ENCODE measurements around the gene LRP8. TPM values are rescaled to one million over a fixed set of nuclear protein-coding genes. Genes with fewer than 3 reads are reported as not detected.
A peak's percentile ranks its signal among the peaks of the same experiment; 100 is the strongest.

LRP8 gene
- total and polyA plus RNA-seq, 2 donors: 1.7 to 4.5 TPM

GRCh38 chr1:53335661-53336060 is 7.8 kb upstream of the LRP8 start:
- 94% methylated on average over 1 of the region's 1 CpG for WGBS
- H3K4me3 ChIP-seq (ENCODE audit: low read length in 2 of 2): no peak overlapping the region
- no peak overlapping the region for H3K27ac ChIP-seq (ENCODE audit: low read depth in 1 of 2, low read length in 1 of 2)
- no peaks in the 10 kb centered on the region for H3K4me1 ChIP-seq (ENCODE audit: control insufficient read depth in 2 of 2, insufficient read depth in 2 of 2, low read length in 2 of 2)
- H3K27me3 ChIP-seq (ENCODE audit: control insufficient read depth in 2 of 2, insufficient read depth in 1 of 2, low read length in 1 of 2): no peaks in the 10 kb centered on the region
- no peaks in the 10 kb centered on the region for H3K36me3 ChIP-seq (ENCODE audit: control insufficient read depth in 2 of 2, insufficient read depth in 2 of 2, low read length in 1 of 2)
- DNase-seq (ENCODE audit: low read depth in 6 of 9, low spot score in 9 of 9): no peak
- no peaks in the 10 kb centered on the region for H3K9me3 ChIP-seq (ENCODE audit: control insufficient read depth in 2 of 2, insufficient read depth in 1 of 2, low read length in 1 of 2)

GRCh38 chr1:53334781-53335180 is 6.9 kb upstream of the LRP8 start:
- no peaks in the 10 kb centered on the region for H3K36me3 ChIP-seq (ENCODE audit: control insufficient read depth in 2 of 2, insufficient read depth in 2 of 2, low read length in 1 of 2)
- H3K27ac ChIP-seq (ENCODE audit: low read depth in 1 of 2, low read length in 1 of 2): no peak overlapping the region
- WGBS: 69% methylated on average over 9 of the region's 9 CpGs
- no peaks in the 10 kb centered on the region for H3K9me3 ChIP-seq (ENCODE audit: control insufficient read depth in 2 of 2, insufficient read depth in 1 of 2, low read length in 1 of 2)
- H3K4me3 ChIP-seq (ENCODE audit: low read length in 2 of 2): no peak overlapping the region
- no peaks in the 10 kb centered on the region for H3K27me3 ChIP-seq (ENCODE audit: control insufficient read depth in 2 of 2, insufficient read depth in 1 of 2, low read length in 1 of 2)
- no peaks in the 10 kb centered on the region for H3K4me1 ChIP-seq (ENCODE audit: control insufficient read depth in 2 of 2, insufficient read depth in 2 of 2, low read length in 2 of 2)
- DNase-seq (ENCODE audit: low read depth in 6 of 9, low spot score in 9 of 9): no peak

GRCh38 chr1:53334312-53334711 is 6.4 kb upstream of the LRP8 start:
- no peaks in the 10 kb centered on the region for H3K36me3 ChIP-seq (ENCODE audit: control insufficient read depth in 2 of 2, insufficient read depth in 2 of 2, low read length in 1 of 2)
- 97% methylated on average over 2 of the region's 2 CpGs for WGBS
- H3K27me3 ChIP-seq (ENCODE audit: control insufficient read depth in 2 of 2, insufficient read depth in 1 of 2, low read length in 1 of 2): no peaks in the 10 kb centered on the region
- H3K9me3 ChIP-seq (ENCODE audit: control insufficient read depth in 2 of 2, insufficient read depth in 1 of 2, low read length in 1 of 2): no peaks in the 10 kb centered on the region
- no peak overlapping the region for H3K27ac ChIP-seq (ENCODE audit: low read depth in 1 of 2, low read length in 1 of 2)
- H3K4me1 ChIP-seq (ENCODE audit: control insufficient read depth in 2 of 2, insufficient read depth in 2 of 2, low read length in 2 of 2): no peaks in the 10 kb centered on the region
- no peak overlapping the region for H3K4me3 ChIP-seq (ENCODE audit: low read length in 2 of 2)
- DNase-seq (ENCODE audit: low read depth in 6 of 9, low spot score in 9 of 9): no peak

GRCh38 chr1:53332833-53333232 is 5.0 kb upstream of the LRP8 start:
- H3K27ac ChIP-seq (ENCODE audit: low read depth in 1 of 2, low read length in 1 of 2): no peak overlapping the region
- H3K9me3 ChIP-seq (ENCODE audit: control insufficient read depth in 2 of 2, insufficient read depth in 1 of 2, low read length in 1 of 2): no peaks in the 10 kb centered on the region
- H3K4me1 ChIP-seq (ENCODE audit: control insufficient read depth in 2 of 2, insufficient read depth in 2 of 2, low read length in 2 of 2): peaks cover 0 to 10% of the 10 kb centered on the region in 2 donors
- no peak overlapping the region for H3K4me3 ChIP-seq (ENCODE audit: low read length in 2 of 2)
- no peaks in the 10 kb centered on the region for H3K36me3 ChIP-seq (ENCODE audit: control insufficient read depth in 2 of 2, insufficient read depth in 2 of 2, low read length in 1 of 2)
- WGBS: 94% methylated on average over 3 of the region's 3 CpGs
- no peak for DNase-seq (ENCODE audit: low read depth in 6 of 9, low spot score in 9 of 9)
- H3K27me3 ChIP-seq (ENCODE audit: control insufficient read depth in 2 of 2, insufficient read depth in 1 of 2, low read length in 1 of 2): no peaks in the 10 kb centered on the region

- 95% methylated on average over 3 of the region's 3 CpGs for WGBS
- DNase-seq (ENCODE audit: low read depth in 6 of 9, low spot score in 9 of 9): no peak
Measured at GRCh38 chr1:53332186-53332564, 4.3 kb upstream of the LRP8 start.

GRCh38 chr1:53331446-53332185 is 3.7 kb upstream of the LRP8 start:
- Histone ChIP-seq H3K4me3 (ENCODE audit: low read length in 2 of 2) (no peak overlapping the region), H3K9me3 (ENCODE audit: control insufficient read depth in 2 of 2, insufficient read depth in 1 of 2, low read length in 1 of 2) (no peaks in the 10 kb centered on the region), H3K27ac (ENCODE audit: low read depth in 1 of 2, low read length in 1 of 2) (no peak overlapping the region), H3K27me3 (ENCODE audit: control insufficient read depth in 2 of 2, insufficient read depth in 1 of 2, low read length in 1 of 2) (peaks cover 0 to 7% of the 10 kb centered on the region in 2 donors), H3K36me3 (ENCODE audit: control insufficient read depth in 2 of 2, insufficient read depth in 2 of 2, low read length in 1 of 2) (no peaks in the 10 kb centered on the region), H3K4me1 (ENCODE audit: control insufficient read depth in 2 of 2, insufficient read depth in 2 of 2, low read length in 2 of 2) (peaks cover 0 to 19% of the 10 kb centered on the region in 2 donors)
- no peak for DNase-seq (ENCODE audit: low read depth in 6 of 9, low spot score in 9 of 9)
- WGBS: 98% methylated on average over 7 of the region's 7 CpGs

More at GRCh38 chr1:53332186-53332564, 4.3 kb upstream of the LRP8 start:
- H3K27me3 ChIP-seq (ENCODE audit: control insufficient read depth in 2 of 2, insufficient read depth in 1 of 2, low read length in 1 of 2): peaks cover 0 to 1% of the 10 kb centered on the region in 2 donors
- no peak overlapping the region for H3K27ac ChIP-seq (ENCODE audit: low read depth in 1 of 2, low read length in 1 of 2)
- no peak overlapping the region for H3K4me3 ChIP-seq (ENCODE audit: low read length in 2 of 2)
- H3K9me3 ChIP-seq (ENCODE audit: control insufficient read depth in 2 of 2, insufficient read depth in 1 of 2, low read length in 1 of 2): no peaks in the 10 kb centered on the region
- H3K36me3 ChIP-seq (ENCODE audit: control insufficient read depth in 2 of 2, insufficient read depth in 2 of 2, low read length in 1 of 2): no peaks in the 10 kb centered on the region
- H3K4me1 ChIP-seq (ENCODE audit: control insufficient read depth in 2 of 2, insufficient read depth in 2 of 2, low read length in 2 of 2): peaks cover 0 to 14% of the 10 kb centered on the region in 2 donors

GRCh38 chr1:53330819-53331218 is 2.9 kb upstream of the LRP8 start:
- no peak overlapping the region for H3K4me3 ChIP-seq (ENCODE audit: low read length in 2 of 2)
- peaks cover 0 to 25% of the 10 kb centered on the region in 2 donors for H3K4me1 ChIP-seq (ENCODE audit: control insufficient read depth in 2 of 2, insufficient read depth in 2 of 2, low read length in 2 of 2)
- H3K9me3 ChIP-seq (ENCODE audit: control insufficient read depth in 2 of 2, insufficient read depth in 1 of 2, low read length in 1 of 2): no peaks in the 10 kb centered on the region
- DNase-seq (ENCODE audit: low read depth in 6 of 9, low spot score in 9 of 9): no peak
- no peak overlapping the region for H3K27ac ChIP-seq (ENCODE audit: low read depth in 1 of 2, low read length in 1 of 2)
- H3K27me3 ChIP-seq (ENCODE audit: control insufficient read depth in 2 of 2, insufficient read depth in 1 of 2, low read length in 1 of 2): peaks cover 0 to 11% of the 10 kb centered on the region in 2 donors
- 93% methylated on average over 5 of the region's 5 CpGs for WGBS
- H3K36me3 ChIP-seq (ENCODE audit: control insufficient read depth in 2 of 2, insufficient read depth in 2 of 2, low read length in 1 of 2): no peaks in the 10 kb centered on the region

DNA sequence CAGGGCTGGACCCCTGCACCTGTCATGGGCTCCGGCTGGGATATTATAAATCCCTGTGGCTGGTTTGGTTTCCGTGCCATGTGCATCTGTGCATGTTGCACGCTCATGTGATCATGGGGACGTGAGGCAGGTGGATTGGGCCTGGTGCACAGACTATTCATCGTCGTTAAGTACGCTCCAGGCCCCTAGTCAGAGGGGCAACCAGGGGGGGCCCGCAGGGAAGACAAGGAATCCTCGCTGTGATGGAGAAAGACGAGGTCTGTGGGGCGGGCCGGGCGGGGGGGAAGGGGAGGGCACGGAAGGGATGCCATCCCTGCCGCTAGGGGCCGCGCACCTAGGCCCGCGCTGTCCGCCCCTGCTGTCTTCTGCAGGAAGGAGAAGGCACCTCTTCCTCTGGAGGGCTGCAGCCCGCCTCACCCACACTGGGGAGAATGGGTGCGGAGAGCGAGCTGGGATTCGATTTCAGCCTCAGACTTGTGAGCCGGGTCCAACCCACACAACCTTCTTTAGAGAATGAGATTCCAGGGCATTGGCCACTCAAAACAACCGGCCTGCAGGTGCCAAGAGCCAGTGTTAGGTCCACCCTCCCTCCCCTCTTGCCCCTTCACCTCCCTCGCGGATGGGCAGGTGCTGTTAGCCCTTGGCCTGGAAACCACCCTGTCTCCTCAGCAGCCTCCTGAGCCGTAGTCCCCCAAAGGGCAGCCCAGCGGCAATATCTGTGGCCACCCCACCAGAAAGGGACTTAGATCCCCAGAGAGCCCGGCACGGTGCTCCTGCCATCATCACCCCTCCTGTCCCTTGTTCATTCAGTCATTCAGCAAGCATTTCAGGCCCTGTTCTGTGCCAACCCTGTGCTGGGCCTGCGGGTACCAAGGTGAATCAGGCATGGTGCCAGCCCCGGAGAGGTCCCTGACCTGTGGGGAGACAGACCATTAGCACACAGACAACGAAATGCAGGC is 950 bp upstream of the LRP8 start:
- no peaks in the 10 kb centered on the region for H3K9me3 ChIP-seq (ENCODE audit: control insufficient read depth in 2 of 2, insufficient read depth in 1 of 2, low read length in 1 of 2)
- H3K27ac ChIP-seq (ENCODE audit: low read depth in 1 of 2, low read length in 1 of 2): peak overlapping the region in 1 of 2 donors; percentile 2
- WGBS: 86% methylated on average over 35 of the region's 35 CpGs
- peaks cover 0 to 10% of the 10 kb centered on the region in 2 donors for H3K36me3 ChIP-seq (ENCODE audit: control insufficient read depth in 2 of 2, insufficient read depth in 2 of 2, low read length in 1 of 2)
- H3K4me1 ChIP-seq (ENCODE audit: control insufficient read depth in 2 of 2, insufficient read depth in 2 of 2, low read length in 2 of 2): peaks cover 6 to 31% of the 10 kb centered on the region in 2 donors
- peak overlapping the region; percentile 47 to 65 for H3K4me3 ChIP-seq (ENCODE audit: low read length in 2 of 2)
- DNase-seq (ENCODE audit: low read depth in 6 of 9, low spot score in 9 of 9): peak in 6 of 9 donors; percentile 5 to 58 (median 20)
- H3K27me3 ChIP-seq (ENCODE audit: control insufficient read depth in 2 of 2, insufficient read depth in 1 of 2, low read length in 1 of 2): peaks cover 0 to 13% of the 10 kb centered on the region in 2 donors
